Prostate gland (tissue), 2 donors: ENCODE measurements around the gene PACS1. TPM values are rescaled to one million over a fixed set of nuclear protein-coding genes. Genes with fewer than 3 reads are reported as not detected.
A peak's percentile ranks its signal among the peaks of the same experiment; 100 is the strongest.
"Not testable (repeated sequence)": the region's sequence is repeated elsewhere in the genome, so short reads cannot be mapped to it uniquely, and the experiment has no call there.

ENCODE experiments used
- DNase-seq: peaks from one replicate; pipeline ENCODE4 v3.0.0-alpha.2; 2019; ENCODE audit warnings: low spot score
- H3K27ac ChIP-seq, 2 donors: fragments of 200-600 bp; sonication (generic); 2 replicates each; pipeline ENCODE4 v1.5.1; 2017 to 2019
- H3K27me3 ChIP-seq: fragments of 200-600 bp; sonication (generic); replicated peaks from 2 replicates; pipeline ENCODE4 v1.5.1; 2019; ENCODE audit not compliant: insufficient read depth
- H3K36me3 ChIP-seq, 2 donors: fragments of 200-600 bp; sonication (generic); 1 replicate in 1 of 2; 2 replicates in 1 of 2; pipeline versions ENCODE4 v1.5.1 to v1.8.1; 2017 to 2019
- H3K4me1 ChIP-seq: fragments of 200-600 bp; sonication (generic); replicated peaks from 2 replicates; pipeline ENCODE4 v1.5.1; 2019
- H3K4me3 ChIP-seq, 2 donors: fragments of 200-600 bp; sonication (generic); 2 replicates each; pipeline ENCODE4 v1.5.1; 2017 to 2019
- H3K9me3 ChIP-seq: fragments of 200-600 bp; sonication (generic); 2 replicates; pipeline ENCODE4 v1.5.1; 2017
- POLR2A ChIP-seq: fragments of 450-650 bp; IDR thresholded peaks from one replicate; pipeline ENCODE4 v1.6.1; 2016; ENCODE audit warnings: antibody characterized with exemption, mild to moderate bottlenecking
- POLR2AphosphoS5 ChIP-seq: sonication (generic); formaldehyde crosslinking; IDR thresholded peaks from one replicate; pipeline ENCODE4 v1.6.1; 2017; ENCODE audit warnings: antibody characterized with exemption
- WGBS: methylation state at CpG from one replicate; pipeline ENCODE4 v1.1.5; 2018; 5-methylcytosine and 5-hydroxymethylcytosine counted together
- intact Hi-C: fragments of 100-400 bp; cut with DNase I; formaldehyde crosslinking; loops from one replicate; pipeline ENCODE4 v1.14.2; 2022
- total RNA-seq, 2 donors: library from RNA; depleted of rRNA; stranded (reverse); fragments of >200 nt; gene quantifications; one replicate each; pipeline ENCODE4 v1.1.0, GENCODE V29; 2016
- TF ChIP-seq, protein P1 (sequence below), 4 experiments: fragments of 200-600 bp in 2 of 4; fragments of 450-650 bp in 2 of 4; sonication (generic) in 2 of 4; IDR thresholded peaks; 1 replicate in 3 of 4; 2 replicates in 1 of 4; pipeline ENCODE4 v1.5.1; 2016 to 2019; ENCODE audit warnings: antibody characterized with exemption in 4 of 4, mild to moderate bottlenecking in 2 of 4, moderate library complexity in 2 of 4

The PACS1 gene
- total RNA-seq, 2 donors from 2014 or later: 51.9 to 107 TPM

DNA sequence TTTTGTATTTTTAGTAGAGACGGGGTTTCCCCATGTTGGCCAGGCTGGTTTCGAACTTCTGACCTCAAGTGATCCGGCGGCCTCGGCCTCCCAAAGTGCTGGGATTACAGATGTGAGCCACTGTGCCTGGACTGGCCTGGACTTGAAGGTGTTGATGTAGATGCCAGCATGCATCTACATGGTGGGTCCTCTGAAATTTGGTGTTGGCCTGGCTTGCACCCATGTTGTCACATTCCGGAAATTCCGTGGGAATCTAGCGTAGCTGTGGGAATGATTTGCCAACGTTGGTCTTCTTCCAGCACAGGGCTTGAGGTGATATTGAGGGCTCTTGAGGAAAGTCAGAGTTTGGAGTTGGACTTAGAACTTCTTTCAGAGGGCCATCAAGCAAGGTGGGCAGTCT, 6.5 kb downstream of the PACS1 start:
- no peaks in the 10 kb centered on the region for H3K9me3 ChIP-seq
- H3K4me1 ChIP-seq: peaks cover 8% of the 10 kb centered on the region
- intact Hi-C loops: no loop called here
- H3K36me3 ChIP-seq: no peaks in the 10 kb centered on the region
- WGBS: 82% methylated on average over 9 of the region's 9 CpGs
- TF ChIP-seq POLR2AphosphoS5 (no peak), POLR2A (no peak)
- TF ChIP-seq, protein P1, sequence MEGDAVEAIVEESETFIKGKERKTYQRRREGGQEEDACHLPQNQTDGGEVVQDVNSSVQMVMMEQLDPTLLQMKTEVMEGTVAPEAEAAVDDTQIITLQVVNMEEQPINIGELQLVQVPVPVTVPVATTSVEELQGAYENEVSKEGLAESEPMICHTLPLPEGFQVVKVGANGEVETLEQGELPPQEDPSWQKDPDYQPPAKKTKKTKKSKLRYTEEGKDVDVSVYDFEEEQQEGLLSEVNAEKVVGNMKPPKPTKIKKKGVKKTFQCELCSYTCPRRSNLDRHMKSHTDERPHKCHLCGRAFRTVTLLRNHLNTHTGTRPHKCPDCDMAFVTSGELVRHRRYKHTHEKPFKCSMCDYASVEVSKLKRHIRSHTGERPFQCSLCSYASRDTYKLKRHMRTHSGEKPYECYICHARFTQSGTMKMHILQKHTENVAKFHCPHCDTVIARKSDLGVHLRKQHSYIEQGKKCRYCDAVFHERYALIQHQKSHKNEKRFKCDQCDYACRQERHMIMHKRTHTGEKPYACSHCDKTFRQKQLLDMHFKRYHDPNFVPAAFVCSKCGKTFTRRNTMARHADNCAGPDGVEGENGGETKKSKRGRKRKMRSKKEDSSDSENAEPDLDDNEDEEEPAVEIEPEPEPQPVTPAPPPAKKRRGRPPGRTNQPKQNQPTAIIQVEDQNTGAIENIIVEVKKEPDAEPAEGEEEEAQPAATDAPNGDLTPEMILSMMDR (IDR thresholded peaks at IDR 0.05): no peak
- no peak overlapping the region for H3K4me3 ChIP-seq
- no peak overlapping the region for H3K27ac ChIP-seq
- no peaks in the 10 kb centered on the region for H3K27me3 ChIP-seq
- no peak for DNase-seq

GRCh38 chr11:66077927-66078326, 7.9 kb downstream of the PACS1 start:
- Histone ChIP-seq H3K36me3 (no peaks in the 10 kb centered on the region), H3K27me3 (no peaks in the 10 kb centered on the region), H3K4me3 (no peak overlapping the region), H3K27ac (no peak overlapping the region), H3K4me1 (peaks cover 12% of the 10 kb centered on the region), H3K9me3 (no peaks in the 10 kb centered on the region)
- TF ChIP-seq POLR2AphosphoS5: no peak
- TF ChIP-seq, protein P1 (IDR thresholded peaks at IDR 0.05): no peak
- no peak for TF ChIP-seq POLR2A
- WGBS: 90% methylated on average over 3 of the region's 3 CpGs
- intact Hi-C loops: no loop called here
- no peak for DNase-seq

DNA sequence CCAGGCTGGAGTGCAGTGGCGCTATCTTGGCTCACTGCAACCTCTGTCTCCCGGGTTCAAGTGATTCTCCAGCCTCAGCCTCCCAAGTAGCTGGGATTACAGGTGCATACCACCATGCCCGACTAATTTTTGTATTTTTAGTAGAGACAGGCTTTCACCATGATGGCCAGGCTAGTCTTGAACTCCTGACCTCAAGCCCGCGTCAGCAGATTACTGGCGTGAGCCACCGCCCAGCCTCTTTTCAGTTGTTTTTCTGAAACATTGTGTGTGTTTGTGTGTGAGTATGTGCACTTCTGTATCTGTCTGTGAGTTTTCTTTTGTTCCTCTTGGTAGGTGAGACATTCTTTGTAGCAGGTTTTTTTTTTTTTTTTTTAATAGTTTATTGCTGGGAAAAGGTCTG, 8.9 kb downstream of the PACS1 start:
- H3K27me3 ChIP-seq, H3K4me3 ChIP-seq, intact Hi-C loops, DNase-seq, H3K36me3 ChIP-seq, H3K9me3 ChIP-seq, H3K27ac ChIP-seq: not testable (repeated sequence)
- peaks cover 12% of the 10 kb centered on the region for H3K4me1 ChIP-seq
- 94% methylated on average over 7 of the region's 7 CpGs for WGBS

GRCh38 chr11:66080055-66080817, 10.2 kb downstream of the PACS1 start:
- 62% methylated on average over 9 of the region's 9 CpGs for WGBS
- H3K4me1 ChIP-seq: peaks cover 12% of the 10 kb centered on the region
- DNase-seq: peak; percentile 67

GRCh38 chr11:66081505-66081904, 11.4 kb downstream of the PACS1 start:
- H3K4me1 ChIP-seq: peaks cover 12% of the 10 kb centered on the region
- peak; percentile 46 for TF ChIP-seq POLR2A
- TF ChIP-seq, protein P1 (IDR thresholded peaks at IDR 0.05): no peak
- TF ChIP-seq POLR2AphosphoS5: peak; percentile 92
- H3K9me3 ChIP-seq: no peaks in the 10 kb centered on the region
- no peaks in the 10 kb centered on the region for H3K27me3 ChIP-seq
- intact Hi-C loops: no loop called here
- peak; percentile 92 for DNase-seq
- WGBS: 14% methylated on average over 5 of the region's 5 CpGs
- peak overlapping the region; percentile 75 to 77 for H3K27ac ChIP-seq
- H3K4me3 ChIP-seq: no peak overlapping the region
- H3K36me3 ChIP-seq: no peaks in the 10 kb centered on the region

More at GRCh38 chr11:66080055-66080817, 10.2 kb downstream of the PACS1 start:
- Histone ChIP-seq H3K27me3 (no peaks in the 10 kb centered on the region), H3K27ac (peak overlapping the region; percentile 75 to 77), H3K9me3 (no peaks in the 10 kb centered on the region), H3K4me3 (no peak overlapping the region), H3K36me3 (no peaks in the 10 kb centered on the region)
- intact Hi-C loops: no loop called here
- peak; percentile 20 for TF ChIP-seq POLR2AphosphoS5
- TF ChIP-seq, protein P1 (IDR thresholded peaks at IDR 0.05): no peak
